Astrocyte of the cerebellum (primary cell): ENCODE results near the gene GFOD2.
"Not testable (repeated sequence)": the region's sequence is repeated elsewhere in the genome, so short reads cannot be mapped to it uniquely, and the experiment has no call there.

ENCODE experiments used
- DNase-seq: peaks from one replicate; pipeline ENCODE4 v3.0.0-alpha.2; 2011; ENCODE audit warnings: low read depth
- H3K4me3 ChIP-seq: 2 replicates; pipeline ENCODE4 v1.5.1; 2011; ENCODE audit warnings: mild to moderate bottlenecking, low read depth, low read length, moderate library complexity
- in situ Hi-C: cut with HindIII; loops from 2 replicates; pipeline ENCODE4 v1.10.0; 2017; ENCODE audit warnings: low sequenced_read_pairs
- TF ChIP-seq, protein P1 (sequence below): IDR thresholded peaks from 2 replicates; pipeline ENCODE4 v1.5.1; 2012; ENCODE audit warnings: low read length, low read depth, moderate library complexity, mild to moderate bottlenecking; ENCODE audit errors: missing control alignments

Gene GFOD2

DNA sequence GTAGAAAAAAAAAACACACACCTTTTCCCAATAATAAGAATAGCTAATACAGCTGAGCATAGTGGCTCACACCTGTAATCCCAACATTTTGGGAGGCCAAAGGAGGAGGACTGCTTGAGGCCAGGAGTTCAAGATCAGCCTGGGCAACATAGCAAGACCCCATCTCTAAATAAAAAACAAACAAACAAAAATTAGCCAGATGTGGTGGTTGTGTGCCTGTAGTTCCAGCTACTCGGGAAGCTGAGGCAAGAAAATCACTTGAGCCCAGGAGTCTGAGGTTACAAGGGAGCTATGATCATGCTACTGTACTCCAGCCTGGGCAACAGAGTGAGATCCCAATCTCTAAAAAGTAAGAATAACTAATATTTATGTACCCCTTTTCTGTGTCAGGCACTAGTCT lies 42.8 kb upstream of the GFOD2 start:
- no peak for DNase-seq
- no peak overlapping the region for H3K4me3 ChIP-seq
- TF ChIP-seq, protein P1, sequence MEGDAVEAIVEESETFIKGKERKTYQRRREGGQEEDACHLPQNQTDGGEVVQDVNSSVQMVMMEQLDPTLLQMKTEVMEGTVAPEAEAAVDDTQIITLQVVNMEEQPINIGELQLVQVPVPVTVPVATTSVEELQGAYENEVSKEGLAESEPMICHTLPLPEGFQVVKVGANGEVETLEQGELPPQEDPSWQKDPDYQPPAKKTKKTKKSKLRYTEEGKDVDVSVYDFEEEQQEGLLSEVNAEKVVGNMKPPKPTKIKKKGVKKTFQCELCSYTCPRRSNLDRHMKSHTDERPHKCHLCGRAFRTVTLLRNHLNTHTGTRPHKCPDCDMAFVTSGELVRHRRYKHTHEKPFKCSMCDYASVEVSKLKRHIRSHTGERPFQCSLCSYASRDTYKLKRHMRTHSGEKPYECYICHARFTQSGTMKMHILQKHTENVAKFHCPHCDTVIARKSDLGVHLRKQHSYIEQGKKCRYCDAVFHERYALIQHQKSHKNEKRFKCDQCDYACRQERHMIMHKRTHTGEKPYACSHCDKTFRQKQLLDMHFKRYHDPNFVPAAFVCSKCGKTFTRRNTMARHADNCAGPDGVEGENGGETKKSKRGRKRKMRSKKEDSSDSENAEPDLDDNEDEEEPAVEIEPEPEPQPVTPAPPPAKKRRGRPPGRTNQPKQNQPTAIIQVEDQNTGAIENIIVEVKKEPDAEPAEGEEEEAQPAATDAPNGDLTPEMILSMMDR: no peak
- in situ Hi-C loops: no loop called here

DNA sequence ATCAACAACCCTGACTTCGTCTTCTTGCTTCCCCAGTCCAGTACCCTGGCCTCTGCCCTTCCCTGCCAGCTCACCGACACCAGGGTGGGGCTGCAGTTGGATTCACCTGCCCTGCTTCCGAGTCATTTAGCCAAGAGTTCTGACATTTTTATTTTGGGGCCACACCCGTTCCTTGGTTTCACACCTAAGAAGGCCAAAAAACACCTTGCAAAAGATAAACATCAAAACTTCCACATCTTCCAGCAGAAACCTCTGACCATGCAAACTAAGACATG lies 41.8 kb upstream of the GFOD2 start:
- TF ChIP-seq, protein P1: no peak
- in situ Hi-C loops: no loop called here
- H3K4me3 ChIP-seq: no peak overlapping the region
- no peak for DNase-seq

- TF ChIP-seq, protein P1: no peak
- in situ Hi-C loops: no loop called here
- no peak overlapping the region for H3K4me3 ChIP-seq
- DNase-seq: no peak
Measured at GRCh38 chr16:67760206-67760955, 41.3 kb upstream of the GFOD2 start.

- TF ChIP-seq, protein P1: no peak
- H3K4me3 ChIP-seq: no peak overlapping the region
- no peak for DNase-seq
- in situ Hi-C loops: no loop called here
Measured at GRCh38 chr16:67758966-67759365, 39.9 kb upstream of the GFOD2 start.

- TF ChIP-seq, protein P1: no peak
- in situ Hi-C loops: no loop called here
- no peak for DNase-seq
- no peak overlapping the region for H3K4me3 ChIP-seq
Measured at GRCh38 chr16:67758006-67758405, 38.9 kb upstream of the GFOD2 start.

- TF ChIP-seq, protein P1: no peak
- no peak for DNase-seq
- H3K4me3 ChIP-seq: no peak overlapping the region
- in situ Hi-C loops: no loop called here
Measured at GRCh38 chr16:67752641-67753040, 33.5 kb upstream of the GFOD2 start.

DNA sequence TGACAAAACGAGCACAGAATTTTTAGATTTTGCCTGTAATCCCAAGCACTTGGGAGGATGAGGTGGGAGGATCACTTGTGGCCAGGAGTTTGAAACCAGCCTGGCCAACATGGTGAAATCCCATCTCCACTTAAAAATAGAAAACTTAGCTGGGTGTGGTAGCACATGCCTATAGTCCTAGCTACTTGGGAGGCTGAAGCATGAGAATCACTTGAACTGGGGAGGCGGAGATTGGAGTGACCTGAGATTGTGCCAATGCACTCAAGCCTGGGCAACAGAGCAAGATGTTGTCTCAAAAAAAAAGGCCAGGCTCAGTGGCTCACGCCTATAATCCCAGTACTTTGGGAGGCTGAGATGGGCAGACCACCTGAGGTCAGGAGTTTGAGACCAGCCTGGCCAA lies 32.2 kb upstream of the GFOD2 start:
- in situ Hi-C loops: not testable (repeated sequence)

More for the DNA sequence above, 32.2 kb upstream of the GFOD2 start:
- not testable (repeated sequence) for H3K4me3 ChIP-seq, DNase-seq
